ENCODE data around the gene KIF5C.
A peak's percentile ranks its signal among the peaks of the same experiment; 100 is the strongest.

KIF5C gene

GRCh38 chr2:149047118-149047517, 172.1 kb downstream of the KIF5C start:
- DNase-seq (ENCODE audit: low read depth): no peak
- no peak overlapping the region for H3K4me3 ChIP-seq (ENCODE audit: low read length)
- no peak for TF ChIP-seq CTCF (IDR thresholded peaks at IDR 0.05; ENCODE audit: insufficient read depth, low read depth, low read length, missing control alignments)

GRCh38 chr2:149049142-149049541, 174.1 kb downstream of the KIF5C start:
- H3K4me3 ChIP-seq (ENCODE audit: low read length): no peak overlapping the region
- no peak for TF ChIP-seq CTCF (IDR thresholded peaks at IDR 0.05; ENCODE audit: insufficient read depth, low read depth, low read length, missing control alignments)
- DNase-seq (ENCODE audit: low read depth): peak; percentile 80

GRCh38 chr2:149050188-149050587, 175.2 kb downstream of the KIF5C start:
- TF ChIP-seq CTCF (IDR thresholded peaks at IDR 0.05; ENCODE audit: insufficient read depth, low read depth, low read length, missing control alignments): no peak
- no peak for DNase-seq (ENCODE audit: low read depth)
- no peak overlapping the region for H3K4me3 ChIP-seq (ENCODE audit: low read length)

- TF ChIP-seq CTCF (IDR thresholded peaks at IDR 0.05; ENCODE audit: insufficient read depth, low read depth, low read length, missing control alignments): no peak
- peak; percentile 49 for DNase-seq (ENCODE audit: low read depth)
- H3K4me3 ChIP-seq (ENCODE audit: low read length): no peak overlapping the region
Observed at GRCh38 chr2:149055751-149056150, 180.7 kb downstream of the KIF5C start.

GRCh38 chr2:149056541-149057255, 181.7 kb downstream of the KIF5C start:
- no peak for DNase-seq (ENCODE audit: low read depth)
- no peak for TF ChIP-seq CTCF (IDR thresholded peaks at IDR 0.05; ENCODE audit: insufficient read depth, low read depth, low read length, missing control alignments)
- H3K4me3 ChIP-seq (ENCODE audit: low read length): no peak overlapping the region

- TF ChIP-seq CTCF (IDR thresholded peaks at IDR 0.05; ENCODE audit: insufficient read depth, low read depth, low read length, missing control alignments): no peak
- no peak for DNase-seq (ENCODE audit: low read depth)
- H3K4me3 ChIP-seq (ENCODE audit: low read length): no peak overlapping the region
Observed at GRCh38 chr2:149057401-149057800, 182.4 kb downstream of the KIF5C start.

GRCh38 chr2:149058936-149059335, 183.9 kb downstream of the KIF5C start:
- peak; percentile 78 for DNase-seq (ENCODE audit: low read depth)
- TF ChIP-seq CTCF (IDR thresholded peaks at IDR 0.05; ENCODE audit: insufficient read depth, low read depth, low read length, missing control alignments): no peak
- H3K4me3 ChIP-seq (ENCODE audit: low read length): no peak overlapping the region

Data from epithelial cell of esophagus (primary cell).